Left lung (tissue), 10 donors: ENCODE results near the gene HABP4. TPM values are rescaled to one million over a fixed set of nuclear protein-coding genes. Genes with fewer than 3 reads are reported as not detected.

Source experiments
- ATAC-seq: fragments of 200-7000 bp; cut with Tn5 transposase; one replicate; pipeline ENCODE4 v1.9.1; 2020; ENCODE audit warnings: moderate library complexity
- DNase-seq, 4 donors: peaks; one replicate each; pipeline ENCODE4 v3.0.0-alpha.2; 2013 to 2020
- H3K27ac ChIP-seq, 2 donors: fragments of 200-600 bp; sonication (generic) in 1 of 2; one replicate each; pipeline versions ENCODE4 v1.5.0 to v1.8.0; 2020 to 2021
- H3K27me3 ChIP-seq, 2 donors: fragments of 200-600 bp; sonication (generic) in 1 of 2; one replicate each; pipeline versions ENCODE4 v1.5.0 to v1.8.0; 2020 to 2021
- H3K36me3 ChIP-seq, 2 donors: fragments of 200-600 bp; sonication (generic) in 1 of 2; one replicate each; pipeline versions ENCODE4 v1.5.0 to v1.8.0; 2020 to 2021
- H3K4me1 ChIP-seq, 2 donors: fragments of 200-600 bp; one replicate each; pipeline ENCODE4 v1.8.0; 2021
- H3K4me3 ChIP-seq, 2 donors: fragments of 200-600 bp; sonication (generic) in 1 of 2; one replicate each; pipeline versions ENCODE4 v1.5.0 to v1.8.0; 2020 to 2021; ENCODE audit warnings: mild to moderate bottlenecking in 1 of 2
- H3K9me3 ChIP-seq, 2 donors: fragments of 200-600 bp; sonication (generic) in 1 of 2; one replicate each; pipeline versions ENCODE4 v1.5.0 to v1.8.0; 2020 to 2021
- CTCF ChIP-seq, 2 donors: fragments of 200-600 bp; sonication (generic) in 1 of 2; IDR thresholded peaks; one replicate each; pipeline versions ENCODE4 v1.5.0 to v1.8.0; 2021; ENCODE audit warnings: antibody characterized with exemption in 2 of 2
- intact Hi-C, 2 donors: fragments of 100-400 bp; cut with DNase I; formaldehyde crosslinking; loops; one replicate each; pipeline versions ENCODE4 v1.11.2 to v1.14.2; 2022
- polyA plus RNA-seq, 6 donors: library from polyadenylated mRNA; unstranded; fragments of 120-200 nt; gene quantifications; one replicate each; pipeline ENCODE4 v1.2.1, GENCODE V29; 2013; ENCODE audit not compliant: insufficient read length in 6 of 6
- total RNA-seq, 2 donors: library from RNA; stranded (reverse); fragmentation: NEBNext Ultra II Directional; extraction: Animal tissue kit (Norgen Biotek cat#: 25700); gene quantifications; one replicate each; pipeline ENCODE4 v1.2.1, GENCODE V29; 2021
- donor health status: DM: no; HTN: yes; CAD: no.
- donor health status: DM: no; HTN: no; CAD: no.

Gene HABP4
- total and polyA plus RNA-seq, 8 donors, result 8.0 to 17.1 (median 9.9) TPM

GRCh38 chr9:96435345-96435744 is 14.6 kb upstream of the HABP4 start:
- Histone ChIP-seq H3K36me3 (no peaks in the 10 kb centered on the region), H3K27me3 (no peaks in the 10 kb centered on the region), H3K27ac (no peak overlapping the region), H3K9me3 (no peaks in the 10 kb centered on the region), H3K4me3 (no peak overlapping the region), H3K4me1 (no peaks in the 10 kb centered on the region)
- ATAC-seq (no peak), DNase-seq (no peak)
- intact Hi-C loops, result no loop called here
- TF ChIP-seq CTCF (IDR thresholded peaks at IDR 0.05), result no peak

GRCh38 chr9:96436063-96436455 is 13.9 kb upstream of the HABP4 start:
- H3K27me3 ChIP-seq, result no peaks in the 10 kb centered on the region
- no peak for TF ChIP-seq CTCF (IDR thresholded peaks at IDR 0.05)
- no peak overlapping the region for H3K4me3 ChIP-seq
- H3K36me3 ChIP-seq, result no peaks in the 10 kb centered on the region
- H3K27ac ChIP-seq, result no peak overlapping the region
- intact Hi-C loops, result no loop called here
- no peaks in the 10 kb centered on the region for H3K9me3 ChIP-seq
- DNase-seq (no peak), ATAC-seq (no peak)
- H3K4me1 ChIP-seq, result no peaks in the 10 kb centered on the region

- no peak for ATAC-seq
- Histone ChIP-seq H3K9me3 (no peaks in the 10 kb centered on the region), H3K27me3 (no peaks in the 10 kb centered on the region), H3K27ac (no peak overlapping the region), H3K4me1 (no peaks in the 10 kb centered on the region), H3K4me3 (no peak overlapping the region), H3K36me3 (no peaks in the 10 kb centered on the region)
- no peak for DNase-seq
- intact Hi-C loops, result no loop called here
- TF ChIP-seq CTCF (IDR thresholded peaks at IDR 0.05), result no peak
Observed at GRCh38 chr9:96436456-96437126, 13.4 kb upstream of the HABP4 start.

GRCh38 chr9:96437454-96437853 is 12.5 kb upstream of the HABP4 start:
- no peak for TF ChIP-seq CTCF (IDR thresholded peaks at IDR 0.05)
- intact Hi-C loops, result no loop called here
- Histone ChIP-seq H3K27me3 (no peaks in the 10 kb centered on the region), H3K9me3 (no peaks in the 10 kb centered on the region), H3K27ac (no peak overlapping the region), H3K4me1 (no peaks in the 10 kb centered on the region), H3K36me3 (no peaks in the 10 kb centered on the region), H3K4me3 (no peak overlapping the region)
- DNase-seq (no peak), ATAC-seq (no peak)

GRCh38 chr9:96440671-96441199 is 9.2 kb upstream of the HABP4 start:
- no peak overlapping the region for H3K4me3 ChIP-seq
- H3K36me3 ChIP-seq, result no peaks in the 10 kb centered on the region
- H3K9me3 ChIP-seq, result no peaks in the 10 kb centered on the region
- no peaks in the 10 kb centered on the region for H3K27me3 ChIP-seq
- no peak for TF ChIP-seq CTCF (IDR thresholded peaks at IDR 0.05)
- intact Hi-C loops, result no loop called here
- no peak overlapping the region for H3K27ac ChIP-seq
- no peaks in the 10 kb centered on the region for H3K4me1 ChIP-seq
- no peak for ATAC-seq
- no peak for DNase-seq
